DMS79 (cell line): ENCODE results near the gene LZTR1.

ENCODE experiments used
- DNase-seq: peaks from one replicate; lab custom pipeline; 2025; lab: John Stamatoyannopoulos, UW

Gene LZTR1

GRCh38 chr22:21015466-21016006 is 33.4 kb downstream of the LZTR1 start:
- DNase-seq: no peak

- no peak for DNase-seq
Observed at GRCh38 chr22:21016644-21017420, 34.7 kb downstream of the LZTR1 start.

GRCh38 chr22:21018314-21018713 is 36.2 kb downstream of the LZTR1 start:
- no peak for DNase-seq

GRCh38 chr22:21020802-21021429 is 38.8 kb downstream of the LZTR1 start:
- no peak for DNase-seq

GRCh38 chr22:21022507-21022906 is 40.4 kb downstream of the LZTR1 start:
- no peak for DNase-seq

- DNase-seq: no peak
Observed at GRCh38 chr22:21022955-21023614, 41.0 kb downstream of the LZTR1 start.

- DNase-seq: no peak
Observed at GRCh38 chr22:21025266-21025665, 43.2 kb downstream of the LZTR1 start.

GRCh38 chr22:21025763-21026755 is 44.0 kb downstream of the LZTR1 start:
- DNase-seq: no peak

GRCh38 chr22:21026783-21027692 is 44.9 kb downstream of the LZTR1 start:
- DNase-seq: no peak

GRCh38 chr22:21028277-21029251 is 46.5 kb downstream of the LZTR1 start:
- no peak for DNase-seq

- DNase-seq: no peak
Observed at GRCh38 chr22:21029486-21030025, 47.5 kb downstream of the LZTR1 start.

GRCh38 chr22:21030032-21030431 is 47.9 kb downstream of the LZTR1 start:
- DNase-seq: no peak

GRCh38 chr22:21030621-21031544 is 48.8 kb downstream of the LZTR1 start:
- DNase-seq: no peak

GRCh38 chr22:21031545-21032036 is 49.5 kb downstream of the LZTR1 start:
- no peak for DNase-seq

- no peak for DNase-seq
Observed at GRCh38 chr22:21032037-21032867, 50.2 kb downstream of the LZTR1 start, which contains the start of gene SLC7A4. SLC7A4 (minus strand) TSS chr22:21032561; CDS start chr22:21031812, 749 bp downstream.

GRCh38 chr22:21032868-21033688 is 51.0 kb downstream of the LZTR1 start:
- DNase-seq: no peak
